ENCODE data around the gene LAD1. TPM values are rescaled to one million over a fixed set of nuclear protein-coding genes. Genes with fewer than 3 reads are reported as not detected.

The LAD1 gene
- polyA plus RNA-seq, 1 of the 3 experiments (the other 2 are of a cell fraction) = not detected

DNA sequence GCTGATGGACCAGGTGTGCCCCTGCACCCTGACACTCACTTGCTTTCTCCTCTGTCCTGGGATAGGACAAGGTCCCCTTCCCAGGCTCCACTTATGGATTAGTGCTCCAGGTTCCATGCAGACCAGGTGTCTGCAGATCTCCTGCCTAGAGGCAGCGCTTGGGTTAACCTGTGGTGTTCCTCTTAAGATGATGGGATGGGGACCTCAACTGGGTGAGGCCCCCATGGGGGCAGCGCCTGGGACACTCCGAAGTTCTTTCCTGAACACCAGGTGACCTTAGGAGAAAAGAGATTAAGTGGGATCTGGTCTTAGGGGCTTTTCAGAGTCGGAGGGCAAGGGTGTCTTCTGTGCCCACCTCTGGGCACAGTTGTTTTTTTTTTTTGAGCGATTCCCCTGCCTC is 42.9 kb downstream of the LAD1 start (continued):
- TF ChIP-seq, protein P1, sequence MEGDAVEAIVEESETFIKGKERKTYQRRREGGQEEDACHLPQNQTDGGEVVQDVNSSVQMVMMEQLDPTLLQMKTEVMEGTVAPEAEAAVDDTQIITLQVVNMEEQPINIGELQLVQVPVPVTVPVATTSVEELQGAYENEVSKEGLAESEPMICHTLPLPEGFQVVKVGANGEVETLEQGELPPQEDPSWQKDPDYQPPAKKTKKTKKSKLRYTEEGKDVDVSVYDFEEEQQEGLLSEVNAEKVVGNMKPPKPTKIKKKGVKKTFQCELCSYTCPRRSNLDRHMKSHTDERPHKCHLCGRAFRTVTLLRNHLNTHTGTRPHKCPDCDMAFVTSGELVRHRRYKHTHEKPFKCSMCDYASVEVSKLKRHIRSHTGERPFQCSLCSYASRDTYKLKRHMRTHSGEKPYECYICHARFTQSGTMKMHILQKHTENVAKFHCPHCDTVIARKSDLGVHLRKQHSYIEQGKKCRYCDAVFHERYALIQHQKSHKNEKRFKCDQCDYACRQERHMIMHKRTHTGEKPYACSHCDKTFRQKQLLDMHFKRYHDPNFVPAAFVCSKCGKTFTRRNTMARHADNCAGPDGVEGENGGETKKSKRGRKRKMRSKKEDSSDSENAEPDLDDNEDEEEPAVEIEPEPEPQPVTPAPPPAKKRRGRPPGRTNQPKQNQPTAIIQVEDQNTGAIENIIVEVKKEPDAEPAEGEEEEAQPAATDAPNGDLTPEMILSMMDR (IDR thresholded peaks at IDR 0.05) = no peak
- TF ChIP-seq RXRA (IDR thresholded peaks at IDR 0.05; ENCODE audit: borderline replicate concordance, low read depth) = no peak
- no peak for TF ChIP-seq FOXJ3 (CRISPR knock-in tag; IDR thresholded peaks at IDR 0.05)
- no peak for TF ChIP-seq GATA2 (CRISPR knock-in tag; IDR thresholded peaks at IDR 0.05)
- TF ChIP-seq, protein P2, sequence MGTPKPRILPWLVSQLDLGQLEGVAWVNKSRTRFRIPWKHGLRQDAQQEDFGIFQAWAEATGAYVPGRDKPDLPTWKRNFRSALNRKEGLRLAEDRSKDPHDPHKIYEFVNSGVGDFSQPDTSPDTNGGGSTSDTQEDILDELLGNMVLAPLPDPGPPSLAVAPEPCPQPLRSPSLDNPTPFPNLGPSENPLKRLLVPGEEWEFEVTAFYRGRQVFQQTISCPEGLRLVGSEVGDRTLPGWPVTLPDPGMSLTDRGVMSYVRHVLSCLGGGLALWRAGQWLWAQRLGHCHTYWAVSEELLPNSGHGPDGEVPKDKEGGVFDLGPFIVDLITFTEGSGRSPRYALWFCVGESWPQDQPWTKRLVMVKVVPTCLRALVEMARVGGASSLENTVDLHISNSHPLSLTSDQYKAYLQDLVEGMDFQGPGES (IDR thresholded peaks at IDR 0.05; ENCODE audit: low read depth, low read length) = no peak

DNA sequence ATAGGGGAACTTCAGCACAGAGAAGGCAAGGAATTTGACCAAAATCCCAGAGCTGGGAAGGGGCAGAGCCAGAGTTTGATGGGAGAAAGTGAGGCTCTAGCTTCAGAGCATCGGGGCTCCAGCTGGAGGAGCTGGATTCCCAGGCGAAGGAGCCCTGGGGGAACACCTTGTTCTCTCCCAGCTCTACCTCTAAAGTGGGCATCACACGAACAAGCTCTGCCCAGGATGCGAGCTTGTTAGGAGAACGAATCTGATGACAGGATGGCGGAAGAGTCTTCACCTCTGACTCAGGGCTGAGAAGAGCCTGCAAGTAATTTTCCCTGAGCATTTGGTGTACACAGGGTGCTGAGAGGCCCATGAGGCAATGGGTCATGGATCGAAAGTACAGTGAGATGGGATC is 43.7 kb downstream of the LAD1 start:
- Histone ChIP-seq H3K27ac (ENCODE audit: low read depth in 2 of 2, low read length in 1 of 2) (no peak overlapping the region), H3K4me1 (ENCODE audit: control insufficient read depth in 1 of 2, insufficient read depth in 2 of 2, low read depth in 1 of 2, low read length in 1 of 2) (no peaks in the 10 kb centered on the region; a peak in 1 of 4 replicates), H3K9me3 (no peaks in the 10 kb centered on the region), H3F3A (replicated peaks; ENCODE audit: insufficient read depth) (no peaks in the 10 kb centered on the region), H3K36me3 (replicated peaks in 1 of 2; ENCODE audit: control insufficient read depth in 1 of 2, insufficient read depth in 2 of 2, low read length in 1 of 2) (no peaks in the 10 kb centered on the region), H3K27me3 (ENCODE audit: insufficient read depth) (peaks cover 3% of the 10 kb centered on the region; the same call in 1 of the 2 replicates), H4K20me1 (ENCODE audit: insufficient read depth) (no peaks in the 10 kb centered on the region), H3K9me2 (no peaks in the 10 kb centered on the region), H3K4me2 (no peak overlapping the region), H2AFZ (ENCODE audit: low read depth) (no peak overlapping the region), H3K4me3 (ENCODE audit: low read depth in 2 of 2, low read length in 1 of 2) (no peak overlapping the region), H3K79me2 (ENCODE audit: insufficient read depth) (no peaks in the 10 kb centered on the region), H3K9ac (no peak overlapping the region)
- no peak for TF ChIP-seq SMC3 (IDR thresholded peaks at IDR 0.05; ENCODE audit: low read depth, low read length)
- no peak for TF ChIP-seq NRF1 (IDR thresholded peaks at IDR 0.05; ENCODE audit: low read depth, low read length)
- TF ChIP-seq, protein P3, sequence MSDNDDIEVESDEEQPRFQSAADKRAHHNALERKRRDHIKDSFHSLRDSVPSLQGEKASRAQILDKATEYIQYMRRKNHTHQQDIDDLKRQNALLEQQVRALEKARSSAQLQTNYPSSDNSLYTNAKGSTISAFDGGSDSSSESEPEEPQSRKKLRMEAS (IDR thresholded peaks at IDR 0.05; ENCODE audit: low read depth) = no peak
- TF ChIP-seq FOXJ3 (CRISPR knock-in tag; IDR thresholded peaks at IDR 0.05) = no peak
- TF ChIP-seq, protein P4, sequence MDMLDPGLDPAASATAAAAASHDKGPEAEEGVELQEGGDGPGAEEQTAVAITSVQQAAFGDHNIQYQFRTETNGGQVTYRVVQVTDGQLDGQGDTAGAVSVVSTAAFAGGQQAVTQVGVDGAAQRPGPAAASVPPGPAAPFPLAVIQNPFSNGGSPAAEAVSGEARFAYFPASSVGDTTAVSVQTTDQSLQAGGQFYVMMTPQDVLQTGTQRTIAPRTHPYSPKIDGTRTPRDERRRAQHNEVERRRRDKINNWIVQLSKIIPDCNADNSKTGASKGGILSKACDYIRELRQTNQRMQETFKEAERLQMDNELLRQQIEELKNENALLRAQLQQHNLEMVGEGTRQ (IDR thresholded peaks at IDR 0.05; ENCODE audit: borderline replicate concordance, low read depth, low read length) = no peak
- no peak for TF ChIP-seq RAD21 (IDR thresholded peaks at IDR 0.05; ENCODE audit: low read length)
- no peak for TF ChIP-seq GATA2 (CRISPR knock-in tag; IDR thresholded peaks at IDR 0.05)
- TF ChIP-seq CHD2 (IDR thresholded peaks at IDR 0.05; ENCODE audit: low read length, partially characterized antibody) = no peak
- TF ChIP-seq, protein P5, sequence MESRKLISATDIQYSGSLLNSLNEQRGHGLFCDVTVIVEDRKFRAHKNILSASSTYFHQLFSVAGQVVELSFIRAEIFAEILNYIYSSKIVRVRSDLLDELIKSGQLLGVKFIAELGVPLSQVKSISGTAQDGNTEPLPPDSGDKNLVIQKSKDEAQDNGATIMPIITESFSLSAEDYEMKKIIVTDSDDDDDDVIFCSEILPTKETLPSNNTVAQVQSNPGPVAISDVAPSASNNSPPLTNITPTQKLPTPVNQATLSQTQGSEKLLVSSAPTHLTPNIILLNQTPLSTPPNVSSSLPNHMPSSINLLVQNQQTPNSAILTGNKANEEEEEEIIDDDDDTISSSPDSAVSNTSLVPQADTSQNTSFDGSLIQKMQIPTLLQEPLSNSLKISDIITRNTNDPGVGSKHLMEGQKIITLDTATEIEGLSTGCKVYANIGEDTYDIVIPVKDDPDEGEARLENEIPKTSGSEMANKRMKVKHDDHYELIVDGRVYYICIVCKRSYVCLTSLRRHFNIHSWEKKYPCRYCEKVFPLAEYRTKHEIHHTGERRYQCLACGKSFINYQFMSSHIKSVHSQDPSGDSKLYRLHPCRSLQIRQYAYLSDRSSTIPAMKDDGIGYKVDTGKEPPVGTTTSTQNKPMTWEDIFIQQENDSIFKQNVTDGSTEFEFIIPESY (IDR thresholded peaks at IDR 0.05; ENCODE audit: borderline replicate concordance, low read depth) = no peak
- TF ChIP-seq GABPA (IDR thresholded peaks at IDR 0.05; ENCODE audit: low read depth) = no peak
- TF ChIP-seq ELF1 (IDR thresholded peaks at IDR 0.05) = no peak
- TF ChIP-seq RXRA (IDR thresholded peaks at IDR 0.05; ENCODE audit: borderline replicate concordance, low read depth) = no peak
- TF ChIP-seq, protein P6, sequence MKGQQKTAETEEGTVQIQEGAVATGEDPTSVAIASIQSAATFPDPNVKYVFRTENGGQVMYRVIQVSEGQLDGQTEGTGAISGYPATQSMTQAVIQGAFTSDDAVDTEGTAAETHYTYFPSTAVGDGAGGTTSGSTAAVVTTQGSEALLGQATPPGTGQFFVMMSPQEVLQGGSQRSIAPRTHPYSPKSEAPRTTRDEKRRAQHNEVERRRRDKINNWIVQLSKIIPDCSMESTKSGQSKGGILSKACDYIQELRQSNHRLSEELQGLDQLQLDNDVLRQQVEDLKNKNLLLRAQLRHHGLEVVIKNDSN (IDR thresholded peaks at IDR 0.05; ENCODE audit: borderline replicate concordance, low read depth) = no peak
- TF ChIP-seq YY1 (IDR thresholded peaks at IDR 0.05; ENCODE audit: low read depth) = no peak
- ChIA-PET POLR2A (no interaction called here), CTCF (interaction anchor here (0.7 to 17.5 kb wide), 10 partner anchors 8 to 104 kb away, joined by 3 to 329 read pairs (median 4); no protein-coding TSS in a partner anchor)
- no peak for DNase-seq
- 64% methylated on average over 7 of the region's 7 CpGs for WGBS (ENCODE audit: low lambda C conversion rate)

Measured in SK-N-SH (cell line).